Liver (tissue), 3 donors: ENCODE measurements around the gene TMEM163.

Source experiments
- EGR1 ChIP-seq, 2 donors: IDR thresholded peaks; 2 replicates each; pipeline ENCODE4 v1.6.1; 2016 to 2018; ENCODE audit warnings: antibody characterized with exemption in 2 of 2, low read depth in 2 of 2
- FOXA1 ChIP-seq: IDR thresholded peaks from 2 replicates; pipeline ENCODE4 v1.6.1; 2016; ENCODE audit warnings: antibody characterized with exemption
- HNF4A ChIP-seq, 2 donors: conservative IDR thresholded peaks; 2 replicates each; pipeline ENCODE4 v1.6.1; 2016; ENCODE audit warnings: antibody characterized with exemption in 2 of 2, mild to moderate bottlenecking in 2 of 2
- RAD21 ChIP-seq, 2 donors: IDR thresholded peaks; 2 replicates each; pipeline ENCODE4 v1.6.1; 2016; ENCODE audit warnings: antibody characterized with exemption in 2 of 2, mild to moderate bottlenecking in 2 of 2
- SP1 ChIP-seq: IDR thresholded peaks from 2 replicates; pipeline ENCODE4 v1.6.1; 2018; ENCODE audit warnings: antibody characterized with exemption, mild to moderate bottlenecking
- TAF1 ChIP-seq: conservative IDR thresholded peaks from 2 replicates; pipeline ENCODE4 v1.6.1; 2016; ENCODE audit warnings: antibody characterized with exemption, mild to moderate bottlenecking
- YY1 ChIP-seq: IDR thresholded peaks from 2 replicates; pipeline ENCODE4 v1.6.1; 2016; ENCODE audit warnings: antibody characterized with exemption, mild to moderate bottlenecking
- TF ChIP-seq, protein P1 (sequence below): IDR thresholded peaks from 2 replicates; pipeline ENCODE4 v1.6.1; 2016; ENCODE audit warnings: antibody characterized with exemption
- TF ChIP-seq, protein P2 (sequence below): IDR thresholded peaks from 2 replicates; pipeline ENCODE4 v1.6.1; 2016; ENCODE audit warnings: antibody characterized with exemption
- TF ChIP-seq, protein P3 (sequence below): fragments of 150-350 bp; IDR thresholded peaks from 2 replicates; pipeline ENCODE4 v1.5.1; 2017; ENCODE audit warnings: improper control_type of control experiment, low read depth, low read length; ENCODE audit not compliant: missing input control
- TF ChIP-seq, protein P4 (sequence below): IDR thresholded peaks from 2 replicates; pipeline ENCODE4 v1.6.1; 2016; ENCODE audit warnings: antibody characterized with exemption, mild to moderate bottlenecking
- TF ChIP-seq, protein P5 (sequence below): IDR thresholded peaks from 2 replicates; pipeline ENCODE4 v1.6.1; 2016; ENCODE audit warnings: antibody characterized with exemption
- donor health status: healthy.
- donor health status: healthy.

DNA sequence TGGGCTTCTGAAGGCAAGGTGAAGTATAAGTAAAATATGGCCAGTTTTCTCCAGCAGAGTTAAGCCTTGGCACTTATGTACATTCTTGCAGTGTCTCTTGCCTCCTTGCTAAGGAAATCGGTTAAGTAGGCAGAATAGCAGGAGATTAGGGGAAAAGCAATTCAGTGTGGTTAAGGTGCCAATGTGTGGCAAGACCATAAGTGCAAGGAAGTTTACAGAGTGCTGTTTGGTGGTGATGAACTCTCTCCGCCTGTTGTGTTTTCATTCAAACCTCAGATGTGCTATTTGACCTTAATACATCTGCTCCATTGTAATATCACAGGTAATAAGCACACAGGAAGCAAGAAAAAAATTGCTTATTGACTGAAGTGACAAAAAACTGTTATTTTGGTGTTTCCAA, 308.8 kb downstream of the TMEM163 start:
- TF ChIP-seq, protein P1, sequence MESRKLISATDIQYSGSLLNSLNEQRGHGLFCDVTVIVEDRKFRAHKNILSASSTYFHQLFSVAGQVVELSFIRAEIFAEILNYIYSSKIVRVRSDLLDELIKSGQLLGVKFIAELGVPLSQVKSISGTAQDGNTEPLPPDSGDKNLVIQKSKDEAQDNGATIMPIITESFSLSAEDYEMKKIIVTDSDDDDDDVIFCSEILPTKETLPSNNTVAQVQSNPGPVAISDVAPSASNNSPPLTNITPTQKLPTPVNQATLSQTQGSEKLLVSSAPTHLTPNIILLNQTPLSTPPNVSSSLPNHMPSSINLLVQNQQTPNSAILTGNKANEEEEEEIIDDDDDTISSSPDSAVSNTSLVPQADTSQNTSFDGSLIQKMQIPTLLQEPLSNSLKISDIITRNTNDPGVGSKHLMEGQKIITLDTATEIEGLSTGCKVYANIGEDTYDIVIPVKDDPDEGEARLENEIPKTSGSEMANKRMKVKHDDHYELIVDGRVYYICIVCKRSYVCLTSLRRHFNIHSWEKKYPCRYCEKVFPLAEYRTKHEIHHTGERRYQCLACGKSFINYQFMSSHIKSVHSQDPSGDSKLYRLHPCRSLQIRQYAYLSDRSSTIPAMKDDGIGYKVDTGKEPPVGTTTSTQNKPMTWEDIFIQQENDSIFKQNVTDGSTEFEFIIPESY: no peak
- TF ChIP-seq, protein P2, sequence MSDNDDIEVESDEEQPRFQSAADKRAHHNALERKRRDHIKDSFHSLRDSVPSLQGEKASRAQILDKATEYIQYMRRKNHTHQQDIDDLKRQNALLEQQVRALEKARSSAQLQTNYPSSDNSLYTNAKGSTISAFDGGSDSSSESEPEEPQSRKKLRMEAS: no peak
- TF ChIP-seq, protein P3, sequence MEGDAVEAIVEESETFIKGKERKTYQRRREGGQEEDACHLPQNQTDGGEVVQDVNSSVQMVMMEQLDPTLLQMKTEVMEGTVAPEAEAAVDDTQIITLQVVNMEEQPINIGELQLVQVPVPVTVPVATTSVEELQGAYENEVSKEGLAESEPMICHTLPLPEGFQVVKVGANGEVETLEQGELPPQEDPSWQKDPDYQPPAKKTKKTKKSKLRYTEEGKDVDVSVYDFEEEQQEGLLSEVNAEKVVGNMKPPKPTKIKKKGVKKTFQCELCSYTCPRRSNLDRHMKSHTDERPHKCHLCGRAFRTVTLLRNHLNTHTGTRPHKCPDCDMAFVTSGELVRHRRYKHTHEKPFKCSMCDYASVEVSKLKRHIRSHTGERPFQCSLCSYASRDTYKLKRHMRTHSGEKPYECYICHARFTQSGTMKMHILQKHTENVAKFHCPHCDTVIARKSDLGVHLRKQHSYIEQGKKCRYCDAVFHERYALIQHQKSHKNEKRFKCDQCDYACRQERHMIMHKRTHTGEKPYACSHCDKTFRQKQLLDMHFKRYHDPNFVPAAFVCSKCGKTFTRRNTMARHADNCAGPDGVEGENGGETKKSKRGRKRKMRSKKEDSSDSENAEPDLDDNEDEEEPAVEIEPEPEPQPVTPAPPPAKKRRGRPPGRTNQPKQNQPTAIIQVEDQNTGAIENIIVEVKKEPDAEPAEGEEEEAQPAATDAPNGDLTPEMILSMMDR: no peak
- TF ChIP-seq, protein P4, sequence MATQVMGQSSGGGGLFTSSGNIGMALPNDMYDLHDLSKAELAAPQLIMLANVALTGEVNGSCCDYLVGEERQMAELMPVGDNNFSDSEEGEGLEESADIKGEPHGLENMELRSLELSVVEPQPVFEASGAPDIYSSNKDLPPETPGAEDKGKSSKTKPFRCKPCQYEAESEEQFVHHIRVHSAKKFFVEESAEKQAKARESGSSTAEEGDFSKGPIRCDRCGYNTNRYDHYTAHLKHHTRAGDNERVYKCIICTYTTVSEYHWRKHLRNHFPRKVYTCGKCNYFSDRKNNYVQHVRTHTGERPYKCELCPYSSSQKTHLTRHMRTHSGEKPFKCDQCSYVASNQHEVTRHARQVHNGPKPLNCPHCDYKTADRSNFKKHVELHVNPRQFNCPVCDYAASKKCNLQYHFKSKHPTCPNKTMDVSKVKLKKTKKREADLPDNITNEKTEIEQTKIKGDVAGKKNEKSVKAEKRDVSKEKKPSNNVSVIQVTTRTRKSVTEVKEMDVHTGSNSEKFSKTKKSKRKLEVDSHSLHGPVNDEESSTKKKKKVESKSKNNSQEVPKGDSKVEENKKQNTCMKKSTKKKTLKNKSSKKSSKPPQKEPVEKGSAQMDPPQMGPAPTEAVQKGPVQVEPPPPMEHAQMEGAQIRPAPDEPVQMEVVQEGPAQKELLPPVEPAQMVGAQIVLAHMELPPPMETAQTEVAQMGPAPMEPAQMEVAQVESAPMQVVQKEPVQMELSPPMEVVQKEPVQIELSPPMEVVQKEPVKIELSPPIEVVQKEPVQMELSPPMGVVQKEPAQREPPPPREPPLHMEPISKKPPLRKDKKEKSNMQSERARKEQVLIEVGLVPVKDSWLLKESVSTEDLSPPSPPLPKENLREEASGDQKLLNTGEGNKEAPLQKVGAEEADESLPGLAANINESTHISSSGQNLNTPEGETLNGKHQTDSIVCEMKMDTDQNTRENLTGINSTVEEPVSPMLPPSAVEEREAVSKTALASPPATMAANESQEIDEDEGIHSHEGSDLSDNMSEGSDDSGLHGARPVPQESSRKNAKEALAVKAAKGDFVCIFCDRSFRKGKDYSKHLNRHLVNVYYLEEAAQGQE: no peak
- no peak for TF ChIP-seq EGR1 (IDR thresholded peaks at IDR 0.05; ENCODE audit: low read depth in 2 of 2)
- TF ChIP-seq SP1: no peak
- TF ChIP-seq RAD21 (IDR thresholded peaks at IDR 0.05): no peak
- TF ChIP-seq YY1: no peak
- no peak for TF ChIP-seq TAF1
- TF ChIP-seq, protein P5, sequence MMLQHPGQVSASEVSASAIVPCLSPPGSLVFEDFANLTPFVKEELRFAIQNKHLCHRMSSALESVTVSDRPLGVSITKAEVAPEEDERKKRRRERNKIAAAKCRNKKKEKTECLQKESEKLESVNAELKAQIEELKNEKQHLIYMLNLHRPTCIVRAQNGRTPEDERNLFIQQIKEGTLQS: no peak
- TF ChIP-seq FOXA1: no peak
- TF ChIP-seq HNF4A (conservative IDR thresholded peaks at IDR 0.05): no peak
